Measurements from ENCODE around the gene RSPH1. TPM values are rescaled to one million over a fixed set of nuclear protein-coding genes. Genes with fewer than 3 reads are reported as not detected.
"Not testable (repeated sequence)": the region's sequence is repeated elsewhere in the genome, so short reads cannot be mapped to it uniquely, and the experiment has no call there.

Gene RSPH1
- polyA plus RNA-seq, 3 donors = 11.0 to 15.9 (median 13.7) TPM

DNA sequence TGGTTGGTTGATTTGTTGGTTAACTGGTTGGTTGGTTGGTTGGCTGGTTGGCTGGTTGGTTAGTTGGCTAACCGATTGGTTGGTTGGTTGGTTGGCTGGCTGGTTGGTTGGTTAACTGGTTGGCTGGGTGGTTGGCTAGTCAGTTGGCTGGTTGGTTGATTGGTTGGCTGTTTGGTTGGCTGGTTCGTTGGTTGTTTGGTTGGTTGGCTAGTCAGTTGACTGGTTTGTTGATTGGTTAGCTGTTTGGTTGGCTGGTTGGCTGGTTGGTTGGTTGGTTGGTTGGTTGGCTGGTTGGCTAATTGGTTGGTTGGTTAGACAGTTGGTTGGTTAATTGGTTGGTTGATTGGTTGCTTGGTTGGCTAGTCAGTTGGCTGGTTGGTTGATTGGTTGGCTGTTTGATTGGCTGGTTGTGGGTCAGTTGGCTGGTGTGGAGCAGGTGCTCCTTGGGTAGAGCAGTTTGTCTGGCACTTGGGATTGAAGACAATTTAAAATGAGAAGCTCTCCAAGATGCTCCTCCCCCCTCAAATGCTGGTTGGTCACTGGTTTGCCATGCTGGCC, 6.9 kb downstream of the RSPH1 start:
- DNase-seq = no peak

DNA sequence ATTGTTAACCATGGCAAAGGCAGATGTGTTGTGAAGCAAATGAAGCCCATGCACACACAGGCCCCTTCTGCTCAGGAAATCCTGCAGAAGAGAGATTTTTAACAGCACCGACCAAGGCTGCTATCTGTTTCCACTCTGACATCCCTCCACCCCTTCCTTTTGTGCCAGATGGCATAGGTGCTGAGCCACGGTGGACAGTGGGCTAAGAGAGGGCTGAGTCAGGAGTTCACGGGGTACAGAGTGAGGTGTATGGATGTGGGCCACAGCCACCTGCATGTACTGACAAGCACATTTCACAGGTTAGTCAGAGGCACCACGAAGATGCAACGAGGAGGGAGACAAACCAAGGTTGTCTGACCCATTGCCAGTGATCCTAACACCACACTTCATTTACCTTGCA, 9.5 kb downstream of the RSPH1 start:
- DNase-seq = no peak

DNA sequence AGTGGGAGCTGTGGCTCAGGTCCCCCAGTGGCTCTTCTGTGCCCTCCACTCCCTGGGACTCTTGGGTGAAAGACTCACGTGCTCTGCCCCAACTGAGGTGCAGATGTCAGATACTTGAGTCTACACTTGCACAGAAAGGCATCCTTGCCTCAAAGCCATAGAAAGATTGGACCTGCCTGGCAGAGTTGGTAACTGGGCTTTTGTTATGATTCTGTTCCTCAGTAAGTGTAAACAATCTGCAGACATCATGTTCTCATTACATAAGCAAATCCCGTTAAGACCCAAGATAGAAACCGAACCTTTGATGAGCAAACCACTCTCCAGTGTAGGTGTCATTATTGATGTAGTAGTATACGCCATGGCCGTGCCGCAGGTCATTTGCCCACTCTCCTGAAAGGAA, 10.0 kb downstream of the RSPH1 start:
- no peak for DNase-seq

DNA sequence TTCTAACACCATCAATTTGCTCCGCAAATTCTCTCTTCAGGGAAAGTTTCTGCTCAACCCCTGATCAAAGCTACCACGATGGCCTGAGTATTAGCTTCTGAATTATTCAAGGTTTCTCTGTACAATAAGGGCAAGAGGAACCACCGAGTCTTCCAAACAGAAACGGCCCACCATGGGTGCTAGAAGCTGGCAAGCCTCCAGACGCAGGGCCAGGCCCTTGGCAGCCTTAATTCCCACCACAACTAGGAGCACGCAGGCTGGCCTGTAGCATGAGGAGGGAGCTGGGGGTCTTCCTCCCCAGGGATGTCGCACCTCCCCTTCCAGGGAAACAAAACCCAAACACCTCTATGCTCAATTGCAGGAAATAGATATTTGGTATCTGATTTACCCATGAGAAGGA, 11.1 kb downstream of the RSPH1 start:
- no peak for DNase-seq

DNA sequence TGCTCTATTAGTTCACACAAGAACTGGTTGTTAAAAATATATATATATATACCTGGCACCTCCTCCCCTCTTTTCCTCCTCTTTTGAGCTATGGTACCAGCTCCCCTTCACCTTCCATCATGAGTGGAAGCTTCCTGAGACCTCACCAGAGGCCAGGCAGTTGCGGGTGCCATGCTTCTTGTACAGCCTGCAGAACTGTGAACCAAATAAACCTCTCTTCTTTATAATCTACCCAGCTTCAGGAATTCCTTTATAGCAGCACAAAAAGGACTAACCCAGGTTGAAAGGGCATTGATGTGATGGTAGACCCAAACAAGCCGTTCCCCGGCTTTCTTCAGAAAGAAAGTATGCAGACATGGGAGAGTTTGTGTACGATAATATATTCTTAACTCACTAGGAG, 14.9 kb downstream of the RSPH1 start:
- DNase-seq = no peak

DNA sequence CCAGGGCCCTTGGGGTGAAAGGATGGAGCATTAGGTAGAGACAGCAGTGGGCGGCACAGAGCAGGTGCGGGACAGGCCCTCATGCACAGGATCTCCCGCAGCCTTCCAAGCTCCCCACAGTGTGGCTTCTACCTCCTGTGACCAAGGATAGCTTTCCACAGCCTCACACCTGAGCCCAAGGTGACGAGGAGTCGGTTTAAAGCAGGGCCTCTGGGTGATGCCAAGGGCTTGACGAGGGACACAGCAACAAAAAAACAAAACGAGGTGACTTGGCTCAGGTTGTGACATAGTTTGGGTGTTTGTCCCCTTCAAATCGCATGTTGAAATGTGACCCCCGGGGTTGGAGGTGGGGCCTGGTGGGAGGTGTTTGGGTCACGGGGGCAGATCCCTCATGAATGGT, 15.3 kb downstream of the RSPH1 start:
- DNase-seq = no peak

DNA sequence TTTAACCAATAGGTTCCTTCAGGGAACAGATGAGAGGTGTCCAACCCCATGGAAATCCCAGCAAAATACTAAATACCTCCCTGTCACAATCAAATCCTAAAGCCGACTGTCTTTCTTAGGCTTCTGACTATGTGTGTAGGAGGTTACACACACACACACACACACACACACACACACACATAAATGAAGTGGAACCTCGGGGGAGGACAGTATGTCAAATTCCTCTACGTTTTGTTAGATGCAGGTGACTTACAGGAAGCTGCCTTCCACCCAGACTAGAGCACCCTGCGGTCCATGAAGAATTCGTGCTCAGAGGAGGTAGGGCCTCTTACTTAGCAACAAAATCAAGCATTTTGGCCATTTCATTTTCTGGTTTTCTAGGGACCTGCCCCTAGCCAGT, 16.4 kb downstream of the RSPH1 start:
- DNase-seq = no peak

DNA sequence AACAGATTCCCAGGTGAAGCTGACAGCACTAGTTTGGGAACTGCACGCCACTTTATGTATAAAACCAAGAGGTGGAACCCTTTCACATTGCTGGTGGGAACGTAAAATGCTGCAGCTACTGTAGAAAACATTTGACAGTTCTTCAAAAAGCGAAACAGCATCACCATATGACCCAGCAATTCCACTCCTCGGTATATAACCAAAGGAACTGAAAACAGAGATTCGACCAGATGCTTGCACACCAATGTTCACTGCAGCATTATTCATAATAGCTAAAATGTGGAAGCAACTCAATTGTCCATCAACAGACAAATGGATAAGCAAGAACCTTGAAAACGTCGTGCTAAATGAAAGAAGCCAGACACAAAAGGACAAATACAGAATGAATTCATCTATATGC, 17.5 kb downstream of the RSPH1 start:
- no peak for DNase-seq

DNA sequence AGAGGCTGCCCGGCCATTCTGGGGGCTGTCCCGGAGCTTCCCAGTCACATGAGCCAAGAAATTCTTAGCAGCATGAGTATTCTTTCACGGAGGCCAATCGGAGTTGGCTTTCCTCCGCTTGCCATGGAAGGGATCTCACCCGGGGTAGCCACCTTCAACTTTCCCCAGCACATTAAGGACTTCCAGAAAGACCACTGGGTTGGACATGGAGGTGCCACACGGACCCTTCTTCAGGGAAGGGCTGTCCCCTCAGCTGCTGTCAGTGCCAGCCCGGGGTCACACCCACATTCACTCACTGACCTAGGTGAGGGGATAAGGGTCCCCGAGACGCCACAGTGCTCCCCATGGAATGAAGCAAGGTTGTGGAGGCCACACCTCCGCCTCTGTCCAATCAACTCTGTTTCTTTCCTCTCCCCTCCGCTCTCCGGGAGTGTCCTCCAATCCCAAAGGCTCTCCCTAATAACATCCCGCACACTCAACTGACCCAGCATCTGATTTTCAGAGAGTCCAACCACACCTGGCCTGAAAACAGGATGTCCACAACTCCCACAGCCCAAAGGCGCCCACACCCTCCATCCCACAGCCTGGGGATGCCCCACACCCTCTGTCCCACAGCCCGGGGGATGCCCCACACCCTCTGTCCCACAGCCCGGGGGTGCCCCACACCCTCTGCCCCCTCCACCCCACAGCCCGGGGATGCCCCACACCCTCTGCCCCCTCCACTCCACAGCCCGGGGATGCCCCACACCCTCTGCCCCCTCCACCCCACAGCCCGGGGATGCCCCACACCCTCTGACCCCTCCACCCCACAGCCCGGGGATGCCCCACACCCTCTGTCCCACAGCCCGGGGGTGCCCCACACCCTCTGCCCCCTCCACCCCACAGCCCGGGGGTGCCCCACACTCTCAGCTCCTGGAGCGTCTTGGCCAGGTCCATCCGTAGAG, 19.4 kb downstream of the RSPH1 start:
- DNase-seq = no peak

DNA sequence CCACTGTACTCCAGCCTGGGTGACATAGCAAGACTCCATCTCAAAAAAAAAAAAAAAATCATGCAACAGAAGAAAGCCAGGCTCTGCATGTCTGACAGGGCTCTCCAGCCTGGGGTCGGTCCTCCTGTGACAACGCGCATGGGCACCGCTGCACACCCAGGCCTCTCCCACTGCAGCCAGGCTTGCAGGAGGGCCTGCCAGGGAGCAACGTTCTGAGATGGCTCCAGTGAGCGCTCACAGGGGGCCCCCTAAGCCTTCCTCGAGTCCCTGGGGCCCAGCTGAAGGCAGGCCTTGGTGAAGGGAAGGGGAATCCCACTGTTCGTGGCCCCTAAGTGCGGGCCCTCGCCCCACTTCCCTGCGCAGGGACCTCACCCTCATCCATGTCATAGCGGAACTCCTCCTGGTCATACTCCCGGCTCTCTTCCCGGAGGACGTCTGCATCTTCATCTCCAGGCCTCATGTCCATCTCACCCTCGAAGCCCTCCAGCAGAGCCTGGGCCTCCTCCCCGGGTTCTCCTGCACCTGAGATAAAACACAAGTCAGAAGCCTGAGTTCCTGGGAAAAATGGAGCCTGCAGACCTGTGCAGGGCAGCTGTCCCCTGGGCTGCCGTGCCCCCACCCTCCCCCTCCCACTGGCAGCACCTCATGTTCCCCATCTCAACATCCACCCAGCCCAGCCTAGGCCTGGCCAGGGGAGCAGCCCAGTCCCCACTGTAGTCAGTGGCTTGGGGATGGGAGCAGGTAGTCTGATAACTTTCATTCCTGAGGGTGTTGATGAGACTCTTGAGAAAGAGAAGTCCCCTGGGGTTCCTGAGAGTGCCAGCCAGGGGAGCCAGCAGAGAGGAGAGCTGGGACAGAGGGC, 20.3 kb downstream of the RSPH1 start:
- no peak for DNase-seq

DNA sequence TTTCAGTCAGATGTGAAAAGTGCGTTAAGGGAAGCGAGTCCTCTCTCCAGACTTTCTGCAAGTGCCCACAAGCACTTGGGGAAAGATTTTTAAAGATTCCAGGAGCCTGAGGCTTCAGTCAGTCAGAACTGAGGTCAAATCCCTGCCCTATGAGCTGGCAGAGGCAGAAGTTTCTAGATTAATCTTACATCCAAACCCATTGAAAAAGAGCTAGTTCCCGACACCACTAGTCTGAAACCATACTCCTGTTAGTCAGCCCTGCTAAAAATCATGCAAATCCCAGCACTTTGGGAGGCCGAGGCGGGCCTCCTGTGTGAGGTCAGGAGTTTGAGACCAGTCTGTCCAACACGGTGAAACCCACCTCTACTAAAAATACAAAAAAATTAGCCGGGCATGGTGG, 21.0 kb downstream of the RSPH1 start:
- DNase-seq = no peak

DNA sequence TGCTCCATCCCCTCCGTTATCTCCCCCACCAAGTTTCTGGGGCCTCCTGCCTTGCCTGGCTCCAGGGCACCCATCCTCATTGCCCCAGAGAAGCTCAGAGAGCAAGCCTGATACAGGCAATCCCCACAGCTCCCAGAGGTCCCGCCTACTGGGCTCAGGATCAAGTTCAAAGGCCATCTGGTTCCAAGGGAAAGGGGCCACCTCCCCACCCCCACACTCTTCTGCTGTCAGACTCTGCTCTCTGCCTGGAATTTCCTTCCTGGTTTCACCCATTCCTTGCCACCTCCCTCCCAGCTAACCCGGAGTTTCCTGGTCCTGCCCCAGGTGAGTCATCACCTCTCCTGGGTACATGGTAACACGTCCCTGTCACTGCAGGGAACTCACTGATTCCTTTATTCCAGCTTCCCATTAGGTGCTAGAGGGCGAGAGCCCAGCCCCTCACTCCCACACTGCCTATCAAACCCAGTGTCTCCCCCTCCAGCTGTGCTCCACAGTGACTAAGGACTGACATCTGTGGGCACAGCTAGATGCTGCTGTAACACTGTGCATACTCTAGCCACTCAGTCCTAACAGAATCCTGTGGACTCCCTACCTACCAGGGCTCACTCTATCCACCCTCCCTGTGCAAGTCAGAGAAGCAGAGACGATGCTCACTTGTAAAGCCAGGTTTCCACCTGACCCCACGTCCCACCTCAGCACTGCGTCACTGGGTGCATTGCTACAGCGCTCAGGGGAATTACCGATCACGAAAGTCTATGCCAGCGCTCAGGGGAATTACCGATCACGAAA, 21.8 kb downstream of the RSPH1 start:
- DNase-seq = no peak

DNA sequence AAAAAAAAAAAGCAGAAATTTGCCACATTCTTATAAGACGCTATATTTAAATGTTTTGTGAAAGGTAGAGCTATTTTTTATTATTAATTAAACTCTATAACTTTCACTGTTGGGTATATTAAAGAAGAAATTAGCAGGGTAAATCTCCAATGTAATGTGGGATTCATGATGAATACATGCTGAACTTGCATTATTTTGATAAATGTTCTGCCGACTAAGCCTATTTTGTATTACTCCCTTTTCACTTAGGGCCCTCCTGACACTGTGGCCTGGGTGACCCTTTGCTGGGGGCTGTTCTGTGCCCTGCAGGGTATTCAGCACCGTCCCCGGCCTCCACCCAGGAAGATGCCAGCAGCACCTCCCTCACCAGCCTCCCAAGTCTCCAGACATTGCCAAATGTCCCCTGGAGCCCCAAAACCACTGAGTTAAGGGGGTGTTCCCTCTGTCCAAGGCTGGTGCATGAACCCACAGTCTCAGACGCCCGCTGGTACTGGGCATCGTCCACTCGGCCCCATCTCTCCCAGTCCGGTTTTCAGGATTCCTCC, 22.5 kb downstream of the RSPH1 start:
- no peak for DNase-seq

DNA sequence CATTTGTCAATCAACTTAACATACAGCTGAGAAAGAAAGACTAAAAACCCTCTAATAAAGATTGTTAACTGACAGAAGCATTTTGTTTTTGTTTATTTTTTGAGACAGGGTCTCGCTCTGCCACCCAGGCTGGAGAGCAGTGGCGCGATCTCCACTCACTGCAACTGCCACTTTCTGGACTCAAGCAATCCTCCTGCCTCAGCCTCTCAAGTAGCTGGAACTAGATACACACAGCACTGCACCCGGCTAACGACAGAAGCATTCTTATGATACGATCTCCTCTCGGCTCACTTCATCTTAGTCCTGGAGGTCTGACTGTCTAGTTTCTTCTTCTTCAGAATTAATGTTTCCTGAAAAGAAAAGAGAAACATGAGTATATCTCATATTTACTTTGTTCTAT, 23.5 kb downstream of the RSPH1 start:
- DNase-seq = no peak

DNA sequence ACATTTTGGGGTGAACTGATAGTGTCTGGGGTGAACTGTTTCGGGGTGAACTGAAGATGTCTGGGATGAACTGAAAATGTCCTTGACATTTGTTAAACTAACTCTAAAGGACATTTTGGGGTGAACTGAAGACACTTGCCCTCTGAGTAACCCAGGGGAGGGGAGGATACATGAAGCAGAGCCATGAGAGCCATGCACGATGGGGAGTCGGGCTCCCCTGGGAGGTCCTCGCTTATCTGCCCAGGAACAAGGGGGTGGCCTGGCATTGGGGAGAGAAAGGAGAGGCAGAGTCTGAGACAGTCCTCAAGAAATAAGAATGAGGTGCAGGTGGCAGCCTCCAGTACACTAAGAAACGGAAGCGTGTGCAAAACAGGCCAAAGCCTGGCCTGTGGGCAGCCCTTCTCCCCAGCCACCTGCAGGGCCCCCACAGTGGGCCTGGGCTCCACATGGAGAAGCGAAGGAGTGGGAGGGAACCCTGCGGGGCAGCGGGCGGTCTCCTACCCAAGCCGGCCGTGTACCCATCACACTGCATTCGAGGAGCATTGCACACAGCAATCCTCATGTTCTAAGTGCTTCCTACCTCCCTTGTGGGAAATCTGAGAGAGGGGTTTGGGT, 24.2 kb downstream of the RSPH1 start:
- no peak for DNase-seq

DNA sequence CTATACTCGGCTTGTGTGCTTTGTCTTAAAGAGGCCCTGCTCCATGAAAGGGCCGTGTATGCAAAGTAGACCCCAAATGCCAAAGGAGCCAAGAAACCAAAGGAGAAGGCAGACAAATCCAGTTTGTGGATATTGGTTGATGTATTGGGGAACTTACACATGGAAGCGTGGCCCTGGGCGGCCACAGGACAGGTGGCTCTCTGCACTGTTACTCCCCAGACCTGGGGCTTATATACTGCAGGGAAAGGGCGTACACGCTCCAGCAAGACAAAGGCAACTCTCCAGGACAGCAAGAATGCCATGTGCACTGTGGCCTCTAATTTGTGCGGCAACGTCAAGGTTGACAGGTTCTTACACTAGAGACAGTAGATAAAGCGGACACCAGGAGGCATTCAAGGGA, 24.8 kb downstream of the RSPH1 start:
- DNase-seq = no peak

DNA sequence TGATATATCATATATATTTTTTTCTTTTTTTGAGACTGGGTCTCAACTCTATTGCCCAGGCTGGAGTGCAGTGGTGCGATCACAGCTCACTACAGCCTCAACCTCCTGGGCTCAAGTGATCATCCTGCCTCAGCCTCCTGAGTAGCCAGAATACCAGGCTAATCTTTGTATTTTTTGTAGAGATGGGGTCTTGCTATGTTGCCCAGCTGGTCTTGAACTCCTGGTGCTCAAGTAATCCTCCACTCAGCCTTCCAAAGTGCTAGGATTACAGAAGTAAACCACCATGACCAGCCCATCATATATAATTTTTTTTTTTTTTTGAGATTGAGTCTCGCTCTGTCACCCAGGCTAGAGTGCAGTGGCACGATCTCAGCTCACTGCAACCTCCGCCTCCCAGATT, 26.3 kb downstream of the RSPH1 start:
- DNase-seq = not testable (repeated sequence)

DNA sequence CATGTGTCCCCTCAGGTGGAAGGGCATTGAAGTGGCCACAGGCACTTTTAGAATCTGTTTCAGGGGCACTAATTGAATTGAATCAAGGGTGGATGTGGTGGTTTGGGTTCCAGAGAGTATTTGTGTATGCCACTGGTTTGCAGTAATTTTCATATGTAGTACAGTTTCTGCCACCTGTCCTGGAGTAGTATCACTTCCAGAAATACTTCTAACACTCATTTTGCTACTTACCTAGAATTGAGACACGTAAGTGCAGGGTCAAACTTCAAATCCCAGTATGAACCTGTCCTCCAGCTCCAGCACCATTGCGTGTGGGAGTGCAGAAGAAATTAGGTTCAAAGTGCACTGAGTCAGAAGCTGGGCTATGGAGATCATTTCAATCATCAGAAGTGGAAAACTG, 26.8 kb downstream of the RSPH1 start:
- DNase-seq = no peak

DNA sequence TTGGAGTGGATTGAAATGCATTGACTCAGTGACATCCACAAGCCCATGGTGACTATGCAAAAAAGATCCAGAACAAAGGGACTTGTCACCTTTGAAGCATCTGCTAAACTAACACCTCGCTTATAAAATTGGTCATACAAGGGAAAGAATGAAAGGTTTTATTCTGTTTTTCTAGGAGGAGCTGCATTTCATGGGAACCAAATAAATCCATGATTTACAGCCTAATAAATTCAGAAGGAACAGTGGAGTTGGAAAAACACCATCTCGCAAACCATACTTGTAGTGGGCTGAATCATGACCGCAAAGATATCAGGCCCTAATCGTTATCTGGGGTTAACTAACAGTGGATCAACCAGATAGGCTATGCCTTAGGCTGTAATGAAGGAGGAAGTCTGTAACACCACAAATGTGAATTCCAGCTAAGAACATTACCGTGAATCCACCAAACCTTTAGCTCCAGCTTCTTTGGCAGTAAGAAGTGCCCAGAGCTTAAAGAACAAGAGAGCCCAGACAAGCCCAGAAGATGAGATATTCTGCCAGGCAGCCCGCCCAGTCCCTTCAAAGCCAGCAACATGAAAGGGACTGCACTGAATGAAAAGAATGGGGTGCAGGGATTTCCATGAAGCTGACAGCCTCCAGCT, 27.4 kb downstream of the RSPH1 start:
- no peak for DNase-seq

DNA sequence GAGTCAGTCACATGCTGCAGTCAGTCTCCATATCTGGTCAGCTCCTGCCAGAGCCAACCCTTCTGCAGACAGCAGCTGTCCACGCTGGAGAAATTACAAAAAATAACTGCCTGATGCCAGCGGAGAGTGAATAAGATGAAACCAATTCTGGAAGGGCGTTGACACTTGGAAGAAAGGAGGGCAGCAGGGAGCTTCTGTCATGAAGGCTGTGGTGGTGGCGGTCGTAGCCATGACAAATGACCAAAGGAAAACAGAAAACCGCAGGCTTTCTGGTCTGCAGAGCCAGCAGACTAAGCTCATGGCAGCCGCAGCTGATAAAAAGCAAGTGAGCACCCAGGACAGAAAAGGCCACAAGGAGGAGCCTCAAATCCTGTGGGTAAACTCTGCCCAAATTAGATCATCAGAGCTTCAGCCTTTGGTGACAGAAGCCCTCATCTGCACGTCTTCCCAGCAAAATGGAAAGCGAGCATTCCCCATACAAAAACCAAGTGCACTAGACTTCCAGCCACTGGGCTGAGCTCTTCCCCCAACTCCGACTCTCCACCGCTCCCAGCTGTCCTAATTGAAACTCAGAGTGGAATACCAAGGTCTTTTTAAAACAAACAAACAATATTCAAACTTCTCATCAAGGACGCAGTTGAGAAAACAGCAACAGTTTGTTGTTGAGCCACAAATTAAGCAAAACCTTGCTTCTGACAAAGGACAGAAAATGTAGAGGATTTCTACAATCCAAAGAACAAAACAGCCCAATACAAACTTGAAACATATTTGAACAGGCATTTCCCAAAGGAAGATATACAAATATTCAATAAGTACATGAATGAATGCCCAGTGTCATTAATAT, 28.7 kb downstream of the RSPH1 start:
- DNase-seq = no peak

Data from renal pelvis (tissue), 4 donors.